GM12878 (cell line): ENCODE results near the gene HM13. TPM values are rescaled to one million over a fixed set of nuclear protein-coding genes. Genes with fewer than 3 reads are reported as not detected.

Experiments
- ATAC-seq: fragments of 200-7000 bp; cut with Tn5 transposase; 3 replicates; pipeline ENCODE4 v1.9.1; 2020; ENCODE audit warnings: mild to moderate bottlenecking, moderate library complexity
- BruUV-seq: library from RNA; stranded (reverse); fragments of 400-500 nt; replicated peaks from 2 replicates; lab custom pipeline; 2021; lab: Mats Ljungman, UMichigan
- CTCF ChIA-PET: fragments of 300-600 bp; sonication (Branson Sonifier 250); formaldehyde crosslinking; extraction: SDS; loops from one replicate; lab custom pipeline; 2021; ENCODE audit warnings: inconsistent platforms; lab: Yijun Ruan, JAX
- POLR2A ChIA-PET: fragments of 350-600 bp; formaldehyde crosslinking; extraction: SDS; loops from one replicate; lab custom pipeline; 2021; ENCODE audit warnings: inconsistent platforms; lab: Charles Lee
- RAD21 ChIA-PET: fragments of 300-600 bp; sonication (Branson Sonifier 250); formaldehyde crosslinking; loops from one replicate; lab custom pipeline; 2023; ENCODE audit warnings: antibody characterized with exemption; ENCODE audit not compliant: unreplicated experiment; lab: Charles Lee
- SMC1A ChIA-PET: fragments of 300-600 bp; sonication (Branson Sonifier 250); formaldehyde crosslinking; loops from one replicate; lab custom pipeline; 2023; ENCODE audit not compliant: unreplicated experiment, uncharacterized antibody; lab: Charles Lee
- DNase-seq: peaks from one replicate; pipeline ENCODE4 v3.0.0-alpha.2; 2011; ENCODE audit warnings: low read depth, low spot score
- FAIRE-seq: peaks from 3 replicates; lab custom pipeline; 2011; peaks lifted over from hg19 to GRCh38; lab: Jason Lieb, UNC
- H2AFZ ChIP-seq: 2 replicates; pipeline ENCODE4 v1.6.0; 2011; ENCODE audit warnings: low read depth, low read length, control low read depth; ENCODE audit not compliant: control insufficient read depth
- H3K27ac ChIP-seq: 2 replicates; pipeline ENCODE4 v1.5.1; 2011; ENCODE audit warnings: control low read depth; ENCODE audit not compliant: control insufficient read depth, insufficient read depth
- H3K27me3 ChIP-seq, 2 experiments: replicated peaks in 1 of 2; 2 replicates each; pipeline versions ENCODE4 v1.6.0 to v1.6.1; 2011; ENCODE audit warnings: low read length in 1 of 2; ENCODE audit not compliant: control insufficient read depth in 2 of 2, insufficient read depth in 2 of 2
- H3K36me3 ChIP-seq, 2 experiments: 2 replicates each; pipeline ENCODE4 v1.5.1; 2011; ENCODE audit warnings: low read length in 1 of 2; ENCODE audit not compliant: control insufficient read depth in 2 of 2, insufficient read depth in 2 of 2
- H3K4me1 ChIP-seq: 2 replicates; pipeline ENCODE4 v1.6.1; 2011; ENCODE audit warnings: mild to moderate bottlenecking, low read length, moderate library complexity, mixed read lengths; ENCODE audit not compliant: control insufficient read depth, insufficient read depth
- H3K4me2 ChIP-seq: 2 replicates; pipeline ENCODE4 v1.6.0; 2011; ENCODE audit warnings: control low read depth; ENCODE audit not compliant: control insufficient read depth, insufficient read depth
- H3K4me3 ChIP-seq: fragments of 200-600 bp; sonication (generic); 2 replicates; pipeline ENCODE4 v1.5.1; 2016
- H3K79me2 ChIP-seq: 2 replicates; pipeline ENCODE4 v1.6.0; 2011; ENCODE audit warnings: low read length; ENCODE audit not compliant: control insufficient read depth, insufficient read depth
- H3K9ac ChIP-seq: 2 replicates; pipeline ENCODE4 v1.8.0; 2011; ENCODE audit warnings: low read length, control low read depth, mixed read lengths; ENCODE audit not compliant: control insufficient read depth, insufficient read depth
- H3K9me3 ChIP-seq: replicated peaks from 3 replicates; pipeline ENCODE4 v1.5.1; 2011; ENCODE audit warnings: mild to moderate bottlenecking, low read length; ENCODE audit not compliant: control insufficient read depth, insufficient read depth
- H4K20me1 ChIP-seq: 2 replicates; pipeline ENCODE4 v1.6.0; 2011; ENCODE audit not compliant: control insufficient read depth, insufficient read depth
- E4F1 ChIP-seq: fragments of 450-650 bp; IDR thresholded peaks from 2 replicates; pipeline ENCODE4 v1.6.1; 2018; ENCODE audit warnings: borderline replicate concordance, mild to moderate bottlenecking; ENCODE audit not compliant: partially characterized antibody
- EED ChIP-seq: sonication (generic); IDR thresholded peaks from 2 replicates; pipeline ENCODE4 v1.6.1; 2016; ENCODE audit warnings: antibody characterized with exemption, low read depth
- FOXK2 ChIP-seq: fragments of 450-650 bp; IDR thresholded peaks from 2 replicates; pipeline ENCODE4 v1.6.1; 2017; ENCODE audit warnings: mild to moderate bottlenecking, moderate library complexity
- IRF4 ChIP-seq: IDR thresholded peaks from 2 replicates; pipeline ENCODE4 v1.6.1; 2011; ENCODE audit warnings: low read depth, low read length
- MEF2B ChIP-seq: fragments of 450-650 bp; IDR thresholded peaks from 2 replicates; pipeline ENCODE4 v1.6.1; 2018; ENCODE audit warnings: mild to moderate bottlenecking, moderate library complexity; ENCODE audit not compliant: partially characterized antibody, poor library complexity, severe bottlenecking
- YBX1 ChIP-seq: fragments of 450-650 bp; IDR thresholded peaks from 2 replicates; pipeline ENCODE4 v1.6.1; 2016; ENCODE audit warnings: antibody characterized with exemption
- ZNF274 ChIP-seq: IDR thresholded peaks from one replicate; pipeline ENCODE4 v1.8.0; 2011; ENCODE audit not compliant: insufficient read length, insufficient read depth
- ZNF687 ChIP-seq: fragments of 450-650 bp; IDR thresholded peaks from 2 replicates; pipeline ENCODE4 v1.6.1; 2017; ENCODE audit warnings: mild to moderate bottlenecking, moderate library complexity
- WGBS: methylation state at CpG from one replicate; pipeline ENCODE4 v1.1.6; 2016; ENCODE audit warnings: low lambda C conversion rate; ENCODE audit not compliant: insufficient replicate concordance, insufficient coverage; ENCODE audit errors: missing lambda C conversion rate; 5-methylcytosine and 5-hydroxymethylcytosine counted together
- in situ Hi-C: fragments of 300-500 bp; cut with MboI; formaldehyde crosslinking; loops from 9 replicates; pipeline ENCODE4 v1.14.3; 2018; ENCODE audit warnings: mixed read lengths
- intact Hi-C: fragments of 100-400 bp; cut with micrococcal nuclease; formaldehyde crosslinking; loops from one replicate; pipeline ENCODE4 v1.14.2; 2022; ENCODE audit not compliant: unreplicated experiment
- polyA plus RNA-seq, 11 experiments: library from polyadenylated mRNA; depleted of rRNA in 4 of 11; unstranded in 6 of 11; stranded (reverse) in 5 of 11; fragments of >200 nt; fragmentation: Nextera tagmentation in 4 of 11; fragmentation: Illumina TruSeq in 1 of 11; extraction: Ambion mirVana in 4 of 11; extraction: Trizol in 1 of 11; gene quantifications; 1 replicate in 1 of 11; 2 replicates in 10 of 11; pipeline versions ENCODE4 v1.2.1 to v1.2.3, GENCODE V29; 2011 to 2016; ENCODE audit warnings: inconsistent platforms in 2 of 11, missing spikeins in 2 of 11, low read depth in 1 of 11
- total RNA-seq, 4 experiments: library from RNA; depleted of rRNA in 3 of 4; stranded (reverse); fragments of >200 nt in 3 of 4; fragmentation: Illumina TruSeq in 1 of 4; extraction: Trizol in 1 of 4; gene quantifications; 2 replicates each; pipeline versions ENCODE4 v1.2.1 to v1.2.3, GENCODE V29; 2013 to 2021

Gene HM13
- total and polyA plus RNA-seq, 10 of the 15 experiments (the other 5 are each of a cell fraction or from before 2014, with no cell fraction given) = 4.8 to 185 (median 81.7) TPM

- Histone ChIP-seq H3K27me3 (peaks cover 8 to 13% of the 10 kb centered on the region in 2 experiments), H3K27ac (no peak overlapping the region)
- ChIA-PET RAD21 (no interaction called here), POLR2A (no interaction called here), SMC1A (interaction anchor here (1.0 kb wide), 1 partner anchor 11 kb away, joined by 4 read pairs; no protein-coding TSS in a partner anchor)
- no TSS peak for BruUV-seq
- TF ChIP-seq E4F1 = no peak
- TF ChIP-seq FOXK2 = no peak
- no peak for TF ChIP-seq MEF2B
- no peak for TF ChIP-seq EED
- TF ChIP-seq ZNF687 = no peak
- TF ChIP-seq ZNF274 = no peak
- TF ChIP-seq IRF4 = no peak
- TF ChIP-seq YBX1 = no peak
- TF ChIP-seq, all 136 proteins: peak for 0
- in situ Hi-C loops (no loop called here), intact Hi-C loops (no loop called here)
- Histone ChIP-seq H3K4me3 (no peak overlapping the region), H3K9ac (no peak overlapping the region), H3K36me3 (no peaks in the 10 kb centered on the region), H3K79me2 (no peaks in the 10 kb centered on the region), H3K9me3 (no peaks in the 10 kb centered on the region), H4K20me1 (no peaks in the 10 kb centered on the region), H3K4me2 (no peak overlapping the region), H3K4me1 (peaks cover 4% of the 10 kb centered on the region), H2AFZ (no peak overlapping the region)
- FAIRE-seq = no peak
- DNase-seq = no peak
- ATAC-seq = no peak
- CTCF ChIA-PET = interaction anchor here (1.1 to 2.7 kb wide), 3 partner anchors 13 to 31 kb away, joined by 3 to 18 read pairs (median 4); no protein-coding TSS in a partner anchor
- 42% methylated on average over 7 of the region's 8 CpGs for WGBS
Observed at GRCh38 chr20:31472395-31473330, 41.6 kb upstream of the HM13 start.
